GM12878 (cell line): ENCODE data around the gene NEK11.

Experiments
- CBFB ChIP-seq: IDR thresholded peaks from 2 replicates; pipeline ENCODE4 v1.6.1; 2016; ENCODE audit warnings: antibody characterized with exemption, low read depth
- NRF1 ChIP-seq: conservative IDR thresholded peaks from 2 replicates; pipeline ENCODE4 v1.6.1; 2011; ENCODE audit warnings: mild to moderate bottlenecking, low read depth, low read length, improper control_type of control experiment

- TF ChIP-seq NRF1 (no peak), CBFB (no peak)
These were observed 287.6 kb downstream of the NEK11 start for GRCh38 chr3:131314318-131314717.
